Colonic mucosa (tissue), 4 donors: ENCODE measurements around the gene SLX4IP. TPM values are rescaled to one million over a fixed set of nuclear protein-coding genes. Genes with fewer than 3 reads are reported as not detected.

Source experiments
- DNase-seq: peaks from one replicate; pipeline ENCODE4 v3.0.0-alpha.2; 2020
- H3K27ac ChIP-seq: fragments of 200-600 bp; one replicate; pipeline ENCODE4 v1.8.0; 2021
- H3K27me3 ChIP-seq: fragments of 200-600 bp; one replicate; pipeline ENCODE4 v1.8.0; 2021
- H3K36me3 ChIP-seq: fragments of 200-600 bp; one replicate; pipeline ENCODE4 v1.8.0; 2021
- H3K4me1 ChIP-seq: fragments of 200-600 bp; one replicate; pipeline ENCODE4 v1.8.0; 2021; ENCODE audit warnings: mild to moderate bottlenecking
- H3K4me3 ChIP-seq: fragments of 200-600 bp; one replicate; pipeline ENCODE4 v1.8.0; 2021
- H3K9ac ChIP-seq, 2 donors: one replicate each; pipeline ENCODE4 v1.7.0; 2013; ENCODE audit warnings: control low read depth in 2 of 2, low read depth in 2 of 2, low read length in 2 of 2
- H3K9me3 ChIP-seq: fragments of 200-600 bp; one replicate; pipeline ENCODE4 v1.8.0; 2021
- CTCF ChIP-seq: fragments of 200-600 bp; IDR thresholded peaks from one replicate; pipeline ENCODE4 v1.8.0; 2022; ENCODE audit warnings: antibody characterized with exemption, mild to moderate bottlenecking
- intact Hi-C: fragments of 100-400 bp; cut with DNase I; formaldehyde crosslinking; loops from one replicate; pipeline ENCODE4 v1.14.1; 2022
- total RNA-seq, 2 donors: library from RNA; stranded (reverse); fragmentation: NEBNext Ultra II Directional in 1 of 2; extraction: Animal tissue kit (Norgen Biotek cat#: 25700) in 1 of 2; gene quantifications; one replicate each; pipeline ENCODE4 v1.2.1, GENCODE V29; 2021
- donor health status: healthy.
- donor health status: DM: no; HTN: no; CAD: no.
- donor health status: DM: no; HTN: no; CAD: no.

SLX4IP gene
- total RNA-seq, 2 donors from 2014 or later: 5.0 to 8.8 TPM

- no peak for DNase-seq
- Histone ChIP-seq H3K4me3 (no peak overlapping the region), H3K27me3 (no peaks in the 10 kb centered on the region), H3K9ac (no peak overlapping the region), H3K27ac (no peak overlapping the region), H3K9me3 (no peaks in the 10 kb centered on the region), H3K36me3 (no peaks in the 10 kb centered on the region), H3K4me1 (no peaks in the 10 kb centered on the region)
- TF ChIP-seq CTCF: no peak
- intact Hi-C loops: no loop called here
Observed at GRCh38 chr20:10398834-10399369, 36.2 kb upstream of the SLX4IP start.

GRCh38 chr20:10402938-10403608 is 32.0 kb upstream of the SLX4IP start:
- no peaks in the 10 kb centered on the region for H3K9me3 ChIP-seq
- no peaks in the 10 kb centered on the region for H3K27me3 ChIP-seq
- H3K4me1 ChIP-seq: no peaks in the 10 kb centered on the region
- no peak for TF ChIP-seq CTCF
- H3K4me3 ChIP-seq: no peak overlapping the region
- peaks cover 5% of the 10 kb centered on the region for H3K36me3 ChIP-seq
- H3K27ac ChIP-seq: no peak overlapping the region
- intact Hi-C loops: no loop called here
- DNase-seq: no peak
- H3K9ac ChIP-seq: no peak overlapping the region

- Histone ChIP-seq H3K36me3 (peaks cover 5% of the 10 kb centered on the region), H3K4me1 (no peaks in the 10 kb centered on the region), H3K9me3 (no peaks in the 10 kb centered on the region), H3K27ac (no peak overlapping the region), H3K9ac (no peak overlapping the region), H3K4me3 (no peak overlapping the region), H3K27me3 (no peaks in the 10 kb centered on the region)
- intact Hi-C loops: no loop called here
- DNase-seq: no peak
- TF ChIP-seq CTCF: no peak
Observed at GRCh38 chr20:10404023-10404628, 31.0 kb upstream of the SLX4IP start.

GRCh38 chr20:10404959-10405530 is 30.1 kb upstream of the SLX4IP start:
- no peaks in the 10 kb centered on the region for H3K4me1 ChIP-seq
- H3K27ac ChIP-seq: no peak overlapping the region
- H3K4me3 ChIP-seq: no peak overlapping the region
- DNase-seq: no peak
- no peak for TF ChIP-seq CTCF
- no peaks in the 10 kb centered on the region for H3K9me3 ChIP-seq
- intact Hi-C loops: no loop called here
- no peak overlapping the region for H3K9ac ChIP-seq
- no peaks in the 10 kb centered on the region for H3K27me3 ChIP-seq
- peaks cover 5% of the 10 kb centered on the region for H3K36me3 ChIP-seq

DNA sequence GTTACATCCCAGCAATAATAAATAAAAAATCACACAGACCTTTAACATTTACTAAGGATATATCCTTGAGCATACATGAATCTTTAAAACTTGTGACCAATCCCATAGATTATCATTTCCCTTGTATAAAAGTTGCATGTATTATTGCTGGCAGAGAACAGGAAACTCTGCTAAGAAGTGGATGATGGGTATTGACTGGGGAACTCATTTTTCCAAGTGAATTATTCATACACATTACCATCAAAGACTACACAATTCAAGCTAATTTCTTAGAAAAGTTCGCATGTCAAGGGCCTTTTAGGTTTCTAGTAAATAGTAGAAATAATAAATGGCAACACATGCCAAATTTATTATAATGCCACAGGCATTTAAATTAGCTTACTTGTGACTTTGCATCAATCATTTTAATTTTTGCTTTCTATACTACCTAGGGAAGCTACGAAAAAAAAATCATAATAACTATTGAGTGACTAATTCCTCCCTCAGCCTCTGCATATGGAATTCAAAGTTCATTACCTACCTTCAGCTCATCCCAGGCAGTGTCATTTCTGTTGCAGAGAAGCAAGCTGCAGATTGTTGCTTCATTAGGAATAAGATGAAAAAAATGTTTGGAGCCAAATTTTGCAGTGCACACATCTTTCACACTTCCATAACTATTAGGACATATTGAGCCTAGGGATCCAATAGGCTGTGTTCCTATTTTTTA is 26.8 kb upstream of the SLX4IP start:
- Histone ChIP-seq H3K27me3 (no peaks in the 10 kb centered on the region), H3K27ac (no peak overlapping the region), H3K4me3 (no peak overlapping the region), H3K36me3 (peaks cover 5% of the 10 kb centered on the region), H3K9me3 (no peaks in the 10 kb centered on the region), H3K9ac (no peak overlapping the region), H3K4me1 (no peaks in the 10 kb centered on the region)
- TF ChIP-seq CTCF: no peak
- intact Hi-C loops: no loop called here
- no peak for DNase-seq
